Parathyroid adenoma (tissue), 2 donors: ENCODE data around the gene CCDC197.

Experiments
- H2AFZ ChIP-seq: fragments of 300-600 bp; sonication (generic); one replicate; pipeline ENCODE4 v1.7.0; 2017; ENCODE audit warnings: antibody characterized with exemption, mild to moderate bottlenecking
- H3K27ac ChIP-seq: fragments of 300-600 bp; sonication (generic); one replicate; pipeline ENCODE4 v1.7.0; 2017
- H3K27me3 ChIP-seq: fragments of 300-600 bp; sonication (generic); one replicate; pipeline ENCODE4 v1.7.0; 2017; ENCODE audit warnings: low read length; ENCODE audit not compliant: control insufficient read depth, insufficient read depth
- H3K36me3 ChIP-seq: fragments of 300-600 bp; sonication (generic); one replicate; pipeline ENCODE4 v1.7.0; 2017; ENCODE audit warnings: low read length; ENCODE audit not compliant: control insufficient read depth, insufficient read depth
- H3K4me1 ChIP-seq: fragments of 300-600 bp; sonication (generic); one replicate; pipeline ENCODE4 v1.7.0; 2017; ENCODE audit warnings: control low read depth
- H3K4me2 ChIP-seq: fragments of 300-600 bp; sonication (generic); one replicate; pipeline ENCODE4 v1.7.0; 2017; ENCODE audit warnings: low read length
- H3K4me3 ChIP-seq: fragments of 300-600 bp; sonication (generic); one replicate; pipeline ENCODE4 v1.7.0; 2017; ENCODE audit warnings: low read depth, low read length
- H3K79me2 ChIP-seq: fragments of 300-600 bp; sonication (generic); one replicate; pipeline ENCODE4 v1.7.0; 2017; ENCODE audit warnings: control low read depth
- H3K9ac ChIP-seq: fragments of 300-600 bp; sonication (generic); one replicate; pipeline ENCODE4 v1.7.0; 2017; ENCODE audit warnings: mild to moderate bottlenecking
- H3K9me3 ChIP-seq: fragments of 300-600 bp; sonication (generic); one replicate; pipeline ENCODE4 v1.7.0; 2017; ENCODE audit warnings: low read length; ENCODE audit not compliant: control insufficient read depth
- TF ChIP-seq, protein P1 (sequence below): fragments of 300-600 bp; sonication (generic); IDR thresholded peaks from one replicate; pipeline ENCODE4 v1.7.0; 2017; ENCODE audit warnings: antibody characterized with exemption, mild to moderate bottlenecking
- donor health status: primary hyperparathyroidism.

Gene CCDC197

DNA sequence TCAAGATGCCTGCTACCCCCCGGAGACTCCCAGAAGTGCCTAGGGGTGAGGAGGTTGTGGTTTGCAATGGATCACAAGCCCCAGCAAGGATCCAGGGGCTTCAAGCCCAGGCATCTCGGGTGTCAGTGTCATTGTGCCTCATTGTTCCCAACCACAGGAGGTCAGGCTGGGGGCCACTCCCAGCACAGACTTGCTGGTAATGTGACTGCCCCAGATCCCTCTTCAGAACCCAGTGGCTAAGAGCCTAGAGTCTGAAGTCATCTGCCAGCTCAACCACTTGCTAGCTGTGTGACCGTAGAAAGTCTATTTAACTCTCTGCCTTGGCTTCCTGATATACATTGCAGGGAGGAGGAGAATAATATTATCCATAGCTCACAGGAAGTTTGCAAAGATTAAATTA is 13.0 kb upstream of the CCDC197 start:
- TF ChIP-seq, protein P1, sequence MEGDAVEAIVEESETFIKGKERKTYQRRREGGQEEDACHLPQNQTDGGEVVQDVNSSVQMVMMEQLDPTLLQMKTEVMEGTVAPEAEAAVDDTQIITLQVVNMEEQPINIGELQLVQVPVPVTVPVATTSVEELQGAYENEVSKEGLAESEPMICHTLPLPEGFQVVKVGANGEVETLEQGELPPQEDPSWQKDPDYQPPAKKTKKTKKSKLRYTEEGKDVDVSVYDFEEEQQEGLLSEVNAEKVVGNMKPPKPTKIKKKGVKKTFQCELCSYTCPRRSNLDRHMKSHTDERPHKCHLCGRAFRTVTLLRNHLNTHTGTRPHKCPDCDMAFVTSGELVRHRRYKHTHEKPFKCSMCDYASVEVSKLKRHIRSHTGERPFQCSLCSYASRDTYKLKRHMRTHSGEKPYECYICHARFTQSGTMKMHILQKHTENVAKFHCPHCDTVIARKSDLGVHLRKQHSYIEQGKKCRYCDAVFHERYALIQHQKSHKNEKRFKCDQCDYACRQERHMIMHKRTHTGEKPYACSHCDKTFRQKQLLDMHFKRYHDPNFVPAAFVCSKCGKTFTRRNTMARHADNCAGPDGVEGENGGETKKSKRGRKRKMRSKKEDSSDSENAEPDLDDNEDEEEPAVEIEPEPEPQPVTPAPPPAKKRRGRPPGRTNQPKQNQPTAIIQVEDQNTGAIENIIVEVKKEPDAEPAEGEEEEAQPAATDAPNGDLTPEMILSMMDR, result no peak
- no peaks in the 10 kb centered on the region for H3K36me3 ChIP-seq
- no peak overlapping the region for H3K27ac ChIP-seq
- no peak overlapping the region for H3K9ac ChIP-seq
- H3K9me3 ChIP-seq, result no peaks in the 10 kb centered on the region
- H3K4me1 ChIP-seq, result peaks cover 5% of the 10 kb centered on the region
- H2AFZ ChIP-seq, result no peak overlapping the region
- H3K79me2 ChIP-seq, result no peaks in the 10 kb centered on the region
- no peak overlapping the region for H3K4me2 ChIP-seq
- no peaks in the 10 kb centered on the region for H3K27me3 ChIP-seq
- H3K4me3 ChIP-seq, result no peak overlapping the region

DNA sequence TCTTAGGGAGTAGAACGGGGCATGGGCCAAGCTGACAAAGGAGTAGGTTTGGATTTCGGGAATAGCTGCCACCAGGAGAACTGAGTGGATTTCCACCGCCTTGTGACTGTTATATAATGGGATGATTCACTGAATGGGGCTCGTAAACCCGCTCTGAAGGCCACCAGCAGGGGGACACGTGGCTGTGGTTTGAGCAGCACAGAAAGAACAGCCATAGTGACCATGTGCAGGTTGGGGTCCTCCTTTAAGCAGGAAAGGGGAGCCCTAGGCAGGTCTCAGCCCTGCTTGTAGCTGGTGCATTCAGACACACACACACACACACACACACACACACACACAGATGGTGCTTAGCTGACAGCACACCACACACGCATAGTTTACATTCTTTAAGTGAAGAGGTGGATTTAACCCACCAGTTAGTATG is 12.1 kb upstream of the CCDC197 start:
- Histone ChIP-seq H2AFZ (no peak overlapping the region), H3K36me3 (no peaks in the 10 kb centered on the region), H3K4me3 (no peak overlapping the region), H3K9ac (no peak overlapping the region), H3K4me1 (peaks cover 5% of the 10 kb centered on the region), H3K27me3 (no peaks in the 10 kb centered on the region), H3K9me3 (no peaks in the 10 kb centered on the region), H3K4me2 (no peak overlapping the region), H3K79me2 (no peaks in the 10 kb centered on the region), H3K27ac (no peak overlapping the region)
- TF ChIP-seq, protein P1, result no peak

DNA sequence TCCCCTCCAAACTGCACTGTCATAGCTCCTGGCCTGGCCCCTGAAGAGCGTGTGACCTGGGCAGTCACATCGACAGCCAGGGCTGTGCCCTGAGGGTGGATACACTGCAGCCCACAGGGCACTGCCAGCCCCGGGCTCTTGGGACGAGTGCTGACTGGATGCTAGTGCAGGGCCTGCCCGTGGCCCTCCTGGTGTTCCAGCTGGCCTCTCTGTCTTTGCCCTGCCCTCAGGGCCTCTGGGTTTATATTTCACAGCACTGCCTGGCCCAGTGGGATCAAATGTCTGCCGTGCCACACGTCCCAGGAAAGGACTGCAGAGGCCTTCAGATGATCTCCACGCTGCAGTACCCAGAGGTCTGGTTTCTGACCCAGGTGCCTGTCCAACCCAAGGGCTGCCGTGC is 10.1 kb upstream of the CCDC197 start:
- peak overlapping the region; percentile 81 for H2AFZ ChIP-seq
- no peak overlapping the region for H3K4me2 ChIP-seq
- TF ChIP-seq, protein P1, result no peak
- no peaks in the 10 kb centered on the region for H3K79me2 ChIP-seq
- H3K9ac ChIP-seq, result no peak overlapping the region
- no peaks in the 10 kb centered on the region for H3K9me3 ChIP-seq
- no peaks in the 10 kb centered on the region for H3K36me3 ChIP-seq
- H3K27ac ChIP-seq, result no peak overlapping the region
- H3K4me3 ChIP-seq, result no peak overlapping the region
- H3K4me1 ChIP-seq, result peaks cover 5% of the 10 kb centered on the region
- no peaks in the 10 kb centered on the region for H3K27me3 ChIP-seq

DNA sequence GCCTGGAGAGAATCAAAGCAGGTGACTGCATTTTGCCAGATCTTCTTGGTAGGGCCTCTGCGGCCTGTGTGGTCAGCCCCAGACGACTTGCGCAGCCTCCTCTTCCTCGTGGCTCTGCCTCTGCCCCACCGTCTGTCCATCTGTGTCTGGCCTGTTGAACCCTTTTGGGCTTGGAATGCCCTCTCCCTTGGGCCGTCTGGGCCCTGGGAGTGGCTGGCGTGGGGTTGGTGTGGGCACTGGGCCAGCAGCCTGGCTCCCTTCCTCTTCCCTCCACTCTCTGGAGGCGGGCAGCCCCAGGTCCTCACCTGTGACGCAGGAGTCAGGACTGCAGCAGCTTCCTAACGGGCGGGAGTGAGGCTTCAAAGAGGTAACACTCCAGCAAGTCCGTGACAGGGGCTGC is 9.7 kb upstream of the CCDC197 start:
- Histone ChIP-seq H3K27ac (no peak overlapping the region), H3K79me2 (no peaks in the 10 kb centered on the region), H3K4me2 (no peak overlapping the region), H3K36me3 (no peaks in the 10 kb centered on the region), H3K4me3 (no peak overlapping the region), H2AFZ (peak overlapping the region; percentile 81), H3K9me3 (no peaks in the 10 kb centered on the region), H3K4me1 (peaks cover 5% of the 10 kb centered on the region), H3K27me3 (no peaks in the 10 kb centered on the region), H3K9ac (no peak overlapping the region)
- TF ChIP-seq, protein P1, result no peak

DNA sequence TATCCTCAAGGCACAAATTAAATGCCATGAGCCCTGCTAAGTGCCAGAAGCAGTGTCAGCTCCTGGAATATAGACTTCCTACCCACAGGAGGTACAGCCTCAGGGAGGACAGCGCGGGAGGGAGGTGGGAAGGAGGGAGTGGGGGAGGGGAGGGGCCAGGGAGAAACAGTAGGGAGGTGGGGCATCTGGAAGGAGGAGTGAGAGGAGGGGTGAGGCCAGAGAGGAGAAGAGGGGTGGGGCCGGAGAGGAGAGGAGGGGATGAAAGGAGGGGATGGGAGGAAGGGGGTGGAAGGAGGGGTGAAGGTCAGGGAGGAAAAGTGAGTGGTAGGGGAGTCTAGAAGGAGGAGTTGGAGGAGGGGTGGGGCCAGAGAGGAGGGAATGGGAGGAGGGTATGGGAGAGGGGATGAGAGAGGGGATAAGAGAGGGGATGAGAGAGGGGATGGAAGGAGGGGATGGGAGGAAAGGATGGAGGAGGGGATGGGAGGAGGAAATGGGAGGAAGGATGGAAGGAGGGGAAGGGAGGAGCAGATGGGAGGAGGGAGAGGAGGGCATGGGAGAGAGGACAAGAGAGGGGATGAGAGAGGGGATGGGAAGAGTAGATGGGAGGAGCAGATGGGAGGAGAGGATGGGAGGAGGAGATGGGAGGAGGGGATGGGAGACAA is 9.2 kb upstream of the CCDC197 start:
- Histone ChIP-seq H3K4me1 (peaks cover 5% of the 10 kb centered on the region), H3K36me3 (no peaks in the 10 kb centered on the region), H3K9me3 (no peaks in the 10 kb centered on the region), H3K4me3 (no peak overlapping the region), H3K79me2 (no peaks in the 10 kb centered on the region), H2AFZ (no peak overlapping the region), H3K9ac (no peak overlapping the region), H3K27ac (no peak overlapping the region), H3K27me3 (no peaks in the 10 kb centered on the region), H3K4me2 (no peak overlapping the region)
- TF ChIP-seq, protein P1, result no peak
